COLO668 (cell line): ENCODE data around the gene PIGU.
A peak's percentile ranks its signal among the peaks of the same experiment; 100 is the strongest.

Experiments used
- DNase-seq: peaks from one replicate; lab custom pipeline; 2025; ENCODE audit not compliant: unreplicated experiment; lab: John Stamatoyannopoulos, UW

PIGU gene

DNA sequence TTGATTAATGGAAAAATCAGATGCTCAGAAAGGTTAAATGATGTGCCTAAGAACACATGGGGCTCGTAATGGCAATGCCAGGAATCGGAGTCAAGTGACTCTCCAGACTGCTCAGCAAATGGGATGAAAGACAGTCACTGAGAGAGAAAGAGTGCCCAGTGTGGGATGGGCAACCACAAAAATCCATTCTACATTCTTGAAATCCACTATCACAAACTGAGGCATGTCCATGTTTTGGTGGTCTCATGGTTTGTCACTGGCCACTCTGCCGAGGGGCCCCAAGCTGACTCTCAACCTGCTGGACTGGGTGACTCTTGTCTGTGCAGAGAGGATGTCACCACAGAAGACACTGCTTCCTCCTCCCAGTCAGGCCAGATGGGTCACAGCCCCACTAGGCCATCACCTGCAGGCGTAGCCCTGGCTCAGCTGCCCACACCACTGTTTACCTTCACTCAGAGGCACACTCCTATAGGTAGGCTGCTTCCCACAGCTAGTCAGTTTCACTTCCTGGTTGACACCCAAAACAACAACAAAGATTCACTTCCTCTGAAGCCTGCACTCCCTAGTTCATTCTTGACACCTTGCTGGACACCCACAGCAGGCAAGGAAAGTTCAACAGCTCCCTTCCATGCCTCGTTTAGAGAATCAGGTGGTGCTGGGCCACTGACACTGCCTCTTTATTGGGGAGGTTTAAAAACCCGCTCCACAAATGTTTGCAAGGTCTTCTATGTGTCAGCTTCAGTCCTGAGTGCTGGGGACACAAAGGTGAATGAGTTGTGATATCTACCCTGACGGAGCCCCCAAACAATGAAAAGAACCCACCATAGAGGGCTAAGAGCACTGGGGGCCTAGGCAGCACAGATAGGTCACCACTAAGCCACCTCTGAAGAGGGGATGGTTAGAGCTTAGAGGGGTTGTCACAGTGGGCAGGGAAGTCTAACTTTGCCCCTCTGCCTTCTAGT, 96.6 kb downstream of the PIGU start:
- DNase-seq: peak; percentile 66

DNA sequence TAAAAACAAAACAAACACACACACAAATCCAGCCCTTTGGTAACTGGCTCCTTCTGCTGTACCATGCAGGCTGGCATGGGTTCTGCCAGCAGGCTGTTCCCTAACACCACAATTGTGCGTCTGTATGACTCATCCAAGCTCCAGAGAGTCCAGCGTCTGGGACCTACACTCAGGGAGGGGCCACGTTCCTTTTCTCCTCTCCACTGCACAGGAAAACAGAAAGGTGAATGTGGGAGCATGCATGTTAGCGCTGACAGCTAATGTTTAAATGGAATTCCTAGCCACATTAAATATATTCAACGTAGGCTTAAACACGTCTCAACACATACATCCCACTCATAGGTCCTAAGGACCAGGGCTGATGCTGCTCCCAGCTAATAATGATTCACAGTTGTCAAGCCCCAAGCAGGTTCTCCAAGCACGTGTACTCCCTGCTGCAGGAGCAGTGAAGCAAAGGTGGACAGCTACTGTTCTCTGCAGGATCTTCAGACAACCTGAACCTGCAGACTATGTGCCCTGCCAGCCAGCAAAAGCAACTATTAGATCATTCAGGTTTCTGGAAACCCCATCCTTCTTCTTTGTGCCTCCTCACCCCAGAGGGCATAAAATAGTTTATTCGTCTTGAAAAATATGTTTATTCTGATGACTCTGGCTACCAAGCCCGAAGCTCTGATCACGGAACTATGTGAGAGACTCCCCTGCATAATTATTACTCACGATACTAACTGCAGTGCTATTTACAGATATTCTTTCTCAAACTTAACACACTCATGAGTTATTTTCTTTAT, 97.5 kb downstream of the PIGU start:
- DNase-seq: peak; percentile 26

GRCh38 chr20:34578521-34578920, 98.4 kb downstream of the PIGU start:
- DNase-seq: no peak

GRCh38 chr20:34578025-34578424, 98.9 kb downstream of the PIGU start:
- no peak for DNase-seq

- no peak for DNase-seq
Observed at GRCh38 chr20:34577061-34577460, 99.8 kb downstream of the PIGU start.

DNA sequence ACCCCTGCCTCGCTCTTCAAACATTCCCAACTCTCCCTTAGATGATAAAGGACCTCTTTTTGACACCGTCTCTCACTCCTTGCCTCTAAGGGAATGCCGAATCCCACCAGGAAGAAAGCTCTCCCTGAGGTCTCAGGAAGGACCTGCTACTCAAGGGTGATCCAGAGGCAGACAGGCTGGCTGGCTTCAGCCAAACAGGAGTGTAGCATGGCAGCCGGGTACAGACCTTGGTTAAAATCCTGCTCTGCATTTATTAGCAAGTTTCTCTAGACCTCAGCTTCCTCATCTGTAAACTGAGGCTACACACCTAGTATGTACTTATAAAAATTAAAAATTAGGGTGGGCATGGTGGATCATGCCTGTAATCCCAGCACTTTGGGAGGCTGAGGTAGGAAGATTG, 101.1 kb downstream of the PIGU start:
- DNase-seq: no peak

DNA sequence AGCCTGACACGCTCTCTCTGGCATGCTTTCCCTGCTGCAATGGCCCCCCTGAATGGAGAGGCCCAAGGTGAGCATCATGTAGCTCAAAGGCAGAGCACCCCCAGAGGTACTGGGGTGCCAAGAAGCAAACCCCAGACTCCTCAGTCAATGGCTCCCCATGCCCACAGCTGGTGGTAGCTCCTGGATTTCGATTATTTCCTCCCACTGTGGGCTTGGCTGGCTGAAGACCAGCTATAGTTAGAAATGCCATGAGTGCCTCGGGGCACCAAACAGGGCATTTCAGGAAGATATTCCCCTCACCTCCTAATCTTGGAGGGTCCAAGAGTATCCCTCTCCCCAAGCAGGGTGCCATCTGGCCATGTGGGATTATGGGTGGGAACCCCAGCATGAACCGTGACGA, 101.6 kb downstream of the PIGU start:
- no peak for DNase-seq

DNA sequence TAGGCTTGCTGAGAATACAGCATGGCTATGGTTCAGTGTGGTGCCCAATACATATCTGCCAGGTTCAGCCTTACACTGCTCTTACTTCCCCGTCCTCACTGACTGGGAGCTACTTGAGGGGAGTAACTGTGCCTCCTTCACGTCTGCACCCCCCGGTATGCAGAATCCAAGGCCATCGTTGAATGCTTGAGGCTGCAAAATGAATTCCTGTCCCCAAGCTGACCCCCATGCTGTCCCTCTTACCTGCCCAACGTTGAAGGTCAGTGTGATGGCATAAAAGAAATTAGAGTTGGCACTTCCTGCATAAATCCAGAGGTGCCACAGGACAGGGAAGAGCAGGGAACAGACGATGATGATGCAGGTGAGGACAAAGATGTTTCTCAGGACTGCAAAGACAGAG, 102.0 kb downstream of the PIGU start:
- DNase-seq: no peak

GRCh38 chr20:34574426-34574825, 102.5 kb downstream of the PIGU start:
- DNase-seq: no peak

- DNase-seq: no peak
Observed at GRCh38 chr20:34573541-34574300, 103.2 kb downstream of the PIGU start.

GRCh38 chr20:34571753-34572152, 105.1 kb downstream of the PIGU start:
- DNase-seq: no peak

GRCh38 chr20:34570859-34571306, 106.0 kb downstream of the PIGU start:
- no peak for DNase-seq

- no peak for DNase-seq
Observed at GRCh38 chr20:34569598-34569997, 107.3 kb downstream of the PIGU start.

DNA sequence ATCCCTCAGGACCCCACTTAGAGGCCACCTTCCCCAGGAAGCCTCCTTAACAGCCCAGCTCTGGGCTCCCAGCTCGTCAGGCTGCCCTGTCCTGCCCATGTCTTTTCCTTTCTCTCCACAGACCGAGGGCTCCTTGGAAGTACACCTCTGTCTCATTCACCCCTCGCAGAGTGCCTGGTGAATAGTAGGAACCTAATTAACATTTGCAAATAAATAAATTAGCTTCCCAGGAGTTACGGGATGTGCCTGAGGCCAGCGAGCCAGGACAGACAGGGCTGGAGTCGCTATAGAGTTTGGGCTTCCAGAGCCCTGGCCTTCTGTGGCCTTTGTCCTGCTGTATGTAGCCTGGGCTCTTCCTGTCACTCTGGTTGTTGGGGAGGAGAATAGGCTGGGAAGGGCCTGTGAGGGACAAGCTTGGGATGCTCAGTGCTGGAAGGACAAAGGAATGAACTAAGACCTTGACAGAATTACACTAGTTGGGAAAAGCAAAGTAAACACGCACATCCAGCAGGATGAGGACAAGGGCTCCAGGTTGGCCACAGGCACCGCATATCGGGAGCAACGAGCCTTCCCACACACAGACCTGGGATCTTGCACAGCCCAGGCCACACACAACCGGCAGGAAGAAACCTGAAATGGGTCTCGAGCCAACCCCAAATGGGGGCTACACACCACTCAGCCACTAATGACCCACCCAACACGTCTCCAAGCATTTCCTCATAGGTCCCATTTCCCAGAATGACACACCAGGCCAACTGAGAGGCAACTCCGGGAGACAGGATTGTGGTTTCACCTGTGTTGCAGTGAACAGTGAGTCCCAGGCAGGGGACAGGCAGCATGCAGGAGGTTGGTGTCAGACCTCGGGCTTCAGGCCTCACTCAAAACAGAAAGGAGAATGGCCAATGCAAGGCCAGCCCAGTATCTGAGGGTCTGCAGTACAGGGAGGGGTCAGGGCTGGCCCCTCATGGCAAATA, 108.7 kb downstream of the PIGU start:
- DNase-seq: no peak

DNA sequence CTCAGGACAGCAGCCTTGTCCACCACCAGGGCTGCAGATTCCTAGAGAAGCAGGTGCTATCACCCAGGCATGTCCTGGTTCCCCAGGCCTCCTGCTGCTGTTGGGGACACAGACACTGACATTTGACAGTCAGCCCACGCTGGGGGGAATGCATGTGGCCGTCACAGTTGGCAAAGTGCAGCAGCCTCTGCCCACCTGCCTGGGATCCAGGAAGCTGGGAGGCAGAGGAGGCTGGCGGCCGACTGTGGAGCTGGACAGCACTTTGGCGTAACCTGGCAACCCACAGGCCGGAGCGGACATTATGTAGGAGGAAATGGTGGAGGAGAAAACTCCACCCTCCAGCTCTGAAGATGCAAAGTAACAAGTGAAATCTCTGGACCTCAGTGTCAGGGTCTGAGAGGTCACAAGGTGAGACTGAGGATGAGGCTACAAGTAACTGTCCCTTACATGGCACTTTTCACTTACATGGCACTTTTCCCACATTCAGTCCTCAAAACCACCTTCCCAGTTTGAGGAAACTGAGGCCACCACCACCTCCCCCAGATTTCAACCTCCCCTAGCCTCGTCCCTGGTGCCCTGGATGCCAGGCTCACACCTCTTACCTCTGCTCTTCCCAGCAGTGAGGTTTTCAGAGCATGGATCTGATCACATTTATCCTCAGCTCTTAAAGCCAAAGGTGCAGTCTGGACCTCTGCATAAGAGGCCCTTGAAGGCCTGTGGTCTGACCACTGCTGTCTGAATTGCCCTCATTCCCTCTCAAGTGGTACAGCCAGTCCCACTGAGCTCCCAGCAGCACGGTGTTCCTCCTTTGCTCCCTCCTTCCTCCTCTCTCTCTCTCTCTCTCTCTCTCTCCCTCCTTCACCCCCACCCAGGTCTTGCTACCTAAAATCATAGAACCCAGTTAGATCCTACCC, 109.7 kb downstream of the PIGU start:
- DNase-seq: no peak

GRCh38 chr20:34564833-34565232, 112.1 kb downstream of the PIGU start:
- DNase-seq: no peak

- DNase-seq: peak; percentile 39
Observed at GRCh38 chr20:34562641-34563040, 114.3 kb downstream of the PIGU start.

DNA sequence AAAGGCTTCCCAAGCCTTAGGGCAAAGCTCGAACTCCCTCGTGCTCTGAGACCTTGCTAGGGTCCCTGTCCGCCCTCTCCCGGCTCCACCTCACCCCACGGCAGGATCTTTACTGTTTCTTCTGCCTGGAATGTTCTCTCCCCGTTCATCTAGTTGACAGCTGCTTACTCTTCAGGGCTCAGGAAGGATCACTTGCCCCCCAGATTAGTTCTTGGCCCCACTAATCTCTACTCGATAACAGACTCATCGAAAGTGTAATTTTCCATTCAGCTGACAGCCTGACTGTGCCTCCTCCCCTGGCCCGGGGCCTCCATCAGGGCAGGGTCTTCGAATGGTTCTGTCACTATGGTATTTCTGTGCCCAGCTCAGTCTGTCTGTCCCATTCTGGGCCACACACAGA, 115.2 kb downstream of the PIGU start:
- no peak for DNase-seq

GRCh38 chr20:34560614-34561013, 116.3 kb downstream of the PIGU start:
- DNase-seq: no peak
